SK-N-SH (cell line): ENCODE data around the gene HLA-A. TPM values are rescaled to one million over a fixed set of nuclear protein-coding genes. Genes with fewer than 3 reads are reported as not detected.

Experiments
- CTCF ChIA-PET: fragments of 300-600, 350-600 bp; formaldehyde crosslinking; extraction: SDS; loops from one replicate; lab custom pipeline; 2021; lab: Yijun Ruan, JAX
- POLR2A ChIA-PET: fragments of 350-600 bp; sonication (Branson Sonifier 250); formaldehyde crosslinking; extraction: SDS; loops from one replicate; lab custom pipeline; 2020; ENCODE audit warnings: antibody characterized with exemption, inconsistent platforms; lab: Yijun Ruan, JAX
- DNase-seq: peaks from one replicate; pipeline ENCODE4 v3.0.0; 2012
- H2AFZ ChIP-seq: fragments of 200-600 bp; sonication (generic); 2 replicates; pipeline ENCODE4 v1.8.1; 2016; ENCODE audit warnings: antibody characterized with exemption, mild to moderate bottlenecking, low read depth
- H3F3A ChIP-seq: fragments of 200-600 bp; sonication (generic); replicated peaks from 2 replicates; pipeline ENCODE3; 2016; ENCODE audit warnings: antibody characterized with exemption, mild to moderate bottlenecking; ENCODE audit not compliant: insufficient read depth
- H3K27ac ChIP-seq, 2 experiments: fragments of 200-500 bp in 1 of 2; fragments of 200-600 bp in 1 of 2; sonication (Bioruptor generic) in 1 of 2; sonication (generic), shearing (Covaris generic) in 1 of 2; 2 replicates each; pipeline versions ENCODE4 v1.5.1 to v1.6.1; 2014 to 2016; ENCODE audit warnings: low read depth in 2 of 2, inconsistent platforms in 1 of 2, low read length in 1 of 2, mild to moderate bottlenecking in 1 of 2, mixed read lengths in 1 of 2
- H3K27me3 ChIP-seq: fragments of 200-600 bp; sonication (generic), shearing (Covaris generic); 2 replicates; pipeline ENCODE4 v1.6.1; 2016; ENCODE audit warnings: mixed run types; ENCODE audit not compliant: insufficient read depth
- H3K36me3 ChIP-seq, 2 experiments: fragments of 200-500 bp in 1 of 2; fragments of 200-600 bp in 1 of 2; sonication (Bioruptor generic) in 1 of 2; sonication (generic) in 1 of 2; replicated peaks in 1 of 2; 2 replicates each; pipeline versions ENCODE3 to v1.5.1; 2014 to 2016; ENCODE audit warnings: low read length in 1 of 2, mild to moderate bottlenecking in 1 of 2; ENCODE audit not compliant: insufficient read depth in 2 of 2, control insufficient read depth in 1 of 2
- H3K4me1 ChIP-seq, 2 experiments: fragments of 200-500 bp in 1 of 2; fragments of 200-600 bp in 1 of 2; sonication (Bioruptor generic) in 1 of 2; sonication (generic), shearing (Covaris generic) in 1 of 2; 2 replicates each; pipeline versions ENCODE4 v1.5.1 to v1.6.1; 2014 to 2016; ENCODE audit warnings: low read depth in 1 of 2, low read length in 1 of 2, mixed run types in 1 of 2; ENCODE audit not compliant: insufficient read depth in 2 of 2, control insufficient read depth in 1 of 2
- H3K4me2 ChIP-seq: fragments of 200-600 bp; sonication (generic), shearing (Covaris generic); 2 replicates; pipeline ENCODE4 v1.6.1; 2017; ENCODE audit warnings: mixed run types
- H3K4me3 ChIP-seq, 2 experiments: fragments of 200-500 bp in 1 of 2; fragments of 200-600 bp in 1 of 2; sonication (Bioruptor generic) in 1 of 2; sonication (generic), shearing (Covaris generic) in 1 of 2; 2 replicates each; pipeline versions ENCODE4 v1.5.1 to v1.8.1; 2014 to 2016; ENCODE audit warnings: low read depth in 2 of 2, inconsistent platforms in 1 of 2, low read length in 1 of 2, mild to moderate bottlenecking in 1 of 2, mixed read lengths in 1 of 2, moderate library complexity in 1 of 2
- H3K79me2 ChIP-seq: fragments of 200-600 bp; sonication (generic); 2 replicates; pipeline ENCODE4 v1.8.1; 2017; ENCODE audit warnings: mild to moderate bottlenecking; ENCODE audit not compliant: insufficient read depth
- H3K9ac ChIP-seq: fragments of 200-600 bp; sonication (generic); 2 replicates; pipeline ENCODE4 v1.6.1; 2017; ENCODE audit warnings: mixed run types
- H3K9me2 ChIP-seq: fragments of 200-600 bp; sonication (generic); 2 replicates; pipeline ENCODE4 v1.6.1; 2017; ENCODE audit warnings: mixed run types
- H3K9me3 ChIP-seq: fragments of 200-600 bp; sonication (generic); 2 replicates; pipeline ENCODE4 v1.6.1; 2017; ENCODE audit warnings: mixed run types, mild to moderate bottlenecking, moderate library complexity
- H4K20me1 ChIP-seq: fragments of 200-600 bp; sonication (generic); 2 replicates; pipeline ENCODE4 v1.6.1; 2017; ENCODE audit warnings: mild to moderate bottlenecking, mixed run types; ENCODE audit not compliant: insufficient read depth
- FOSL2 ChIP-seq: IDR thresholded peaks from 2 replicates; pipeline ENCODE4 v1.4.0; 2012; ENCODE audit warnings: low read depth, mild to moderate bottlenecking, moderate library complexity, borderline replicate concordance
- FOXJ3 ChIP-seq: sonication (generic); formaldehyde crosslinking; IDR thresholded peaks from 2 replicates; pipeline ENCODE4 v1.5.1; 2020; ENCODE audit warnings: mild to moderate bottlenecking, missing genetic modification reagents
- FOXM1 ChIP-seq: IDR thresholded peaks from 2 replicates; pipeline ENCODE4 v1.4.0; 2012; ENCODE audit warnings: low read depth, mild to moderate bottlenecking
- GABPA ChIP-seq: IDR thresholded peaks from 2 replicates; pipeline ENCODE4 v1.4.0; 2012; ENCODE audit warnings: low read depth, mild to moderate bottlenecking
- GATA2 ChIP-seq: sonication (generic); formaldehyde crosslinking; IDR thresholded peaks from 2 replicates; pipeline ENCODE4 v1.5.0; 2020; ENCODE audit warnings: mild to moderate bottlenecking, missing genetic modification reagents
- JUND ChIP-seq: IDR thresholded peaks from 2 replicates; pipeline ENCODE4 v1.4.0; 2012
- MEF2A ChIP-seq: IDR thresholded peaks from 2 replicates; pipeline ENCODE4 v1.4.0; 2012; ENCODE audit warnings: low read depth, borderline replicate concordance
- MXI1 ChIP-seq: IDR thresholded peaks from 2 replicates; pipeline ENCODE4 v1.6.1; 2012; ENCODE audit warnings: mild to moderate bottlenecking, low read depth, low read length, improper control_type of control experiment
- TAF1 ChIP-seq: IDR thresholded peaks from 2 replicates; pipeline ENCODE4 v1.6.1; 2012; ENCODE audit warnings: low read depth, mild to moderate bottlenecking, low read length, moderate library complexity, borderline replicate concordance
- TCF12 ChIP-seq: IDR thresholded peaks from 2 replicates; pipeline ENCODE4 v1.4.0; 2012
- TEAD4 ChIP-seq: IDR thresholded peaks from 2 replicates; pipeline ENCODE4 v1.4.0; 2012; ENCODE audit warnings: mild to moderate bottlenecking, borderline replicate concordance; ENCODE audit not compliant: insufficient read depth
- WGBS: methylation state at CpG from one replicate; pipeline ENCODE4 v1.1.6; 2017; ENCODE audit warnings: low lambda C conversion rate; 5-methylcytosine and 5-hydroxymethylcytosine counted together
- polyA plus RNA-seq, 3 experiments: library from polyadenylated mRNA; depleted of rRNA; stranded (reverse); fragments of >200 nt; gene quantifications; 2 replicates each; pipeline ENCODE4 v1.2.3, GENCODE V29; 2012
- TF ChIP-seq, protein P1 (sequence below): IDR thresholded peaks from 2 replicates; pipeline ENCODE4 v1.4.0; 2012; ENCODE audit warnings: low read depth
- TF ChIP-seq, protein P2 (sequence below): IDR thresholded peaks from 2 replicates; pipeline ENCODE4 v1.4.0; 2012; ENCODE audit warnings: low read depth, borderline replicate concordance
- TF ChIP-seq, protein P3 (sequence below): IDR thresholded peaks from 2 replicates; pipeline ENCODE4; 2012

Gene HLA-A
- polyA plus RNA-seq, 1 of the 3 experiments (the other 2 are of a cell fraction), result 312 TPM

DNA sequence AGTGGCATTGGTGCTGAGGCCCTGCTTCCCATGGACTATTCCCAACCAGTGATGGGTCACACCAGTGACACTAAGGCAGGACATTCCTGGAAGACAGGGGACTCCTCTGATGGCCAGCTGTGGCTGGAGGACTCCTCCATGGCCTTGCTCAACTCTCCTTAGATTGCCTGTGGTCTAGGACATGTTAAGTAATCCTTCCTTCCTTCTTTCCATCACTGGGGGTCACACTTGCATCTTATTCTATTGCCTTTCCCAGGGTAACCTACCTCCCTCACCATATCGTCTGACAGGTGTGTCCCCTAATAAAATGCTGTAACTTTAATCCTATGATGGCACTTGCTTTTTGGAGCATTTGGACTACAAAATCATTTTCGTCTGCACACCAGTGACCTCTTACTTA is 24.5 kb upstream of the HLA-A start:
- no peaks in the 10 kb centered on the region for H3K79me2 ChIP-seq
- no peaks in the 10 kb centered on the region for H3K36me3 ChIP-seq
- no peaks in the 10 kb centered on the region for H3F3A ChIP-seq
- H3K9me3 ChIP-seq, result no peaks in the 10 kb centered on the region
- no peak for DNase-seq
- no peak overlapping the region for H3K4me3 ChIP-seq
- H3K9ac ChIP-seq, result no peak overlapping the region
- ChIA-PET CTCF (no interaction called here), POLR2A (no interaction called here)
- 12% methylated on average over 2 of the region's 2 CpGs for WGBS
- H3K9me2 ChIP-seq, result no peaks in the 10 kb centered on the region
- TF ChIP-seq TAF1, result no peak
- no peak for TF ChIP-seq MXI1
- TF ChIP-seq, protein P1, sequence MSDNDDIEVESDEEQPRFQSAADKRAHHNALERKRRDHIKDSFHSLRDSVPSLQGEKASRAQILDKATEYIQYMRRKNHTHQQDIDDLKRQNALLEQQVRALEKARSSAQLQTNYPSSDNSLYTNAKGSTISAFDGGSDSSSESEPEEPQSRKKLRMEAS, result no peak
- TF ChIP-seq FOXJ3, result no peak
- H3K27me3 ChIP-seq, result no peaks in the 10 kb centered on the region
- no peak overlapping the region for H3K27ac ChIP-seq
- H2AFZ ChIP-seq, result no peak overlapping the region
- H4K20me1 ChIP-seq, result no peaks in the 10 kb centered on the region
- H3K4me1 ChIP-seq, result no peaks in the 10 kb centered on the region; a peak in 1 of 4 replicates
- no peak overlapping the region for H3K4me2 ChIP-seq

DNA sequence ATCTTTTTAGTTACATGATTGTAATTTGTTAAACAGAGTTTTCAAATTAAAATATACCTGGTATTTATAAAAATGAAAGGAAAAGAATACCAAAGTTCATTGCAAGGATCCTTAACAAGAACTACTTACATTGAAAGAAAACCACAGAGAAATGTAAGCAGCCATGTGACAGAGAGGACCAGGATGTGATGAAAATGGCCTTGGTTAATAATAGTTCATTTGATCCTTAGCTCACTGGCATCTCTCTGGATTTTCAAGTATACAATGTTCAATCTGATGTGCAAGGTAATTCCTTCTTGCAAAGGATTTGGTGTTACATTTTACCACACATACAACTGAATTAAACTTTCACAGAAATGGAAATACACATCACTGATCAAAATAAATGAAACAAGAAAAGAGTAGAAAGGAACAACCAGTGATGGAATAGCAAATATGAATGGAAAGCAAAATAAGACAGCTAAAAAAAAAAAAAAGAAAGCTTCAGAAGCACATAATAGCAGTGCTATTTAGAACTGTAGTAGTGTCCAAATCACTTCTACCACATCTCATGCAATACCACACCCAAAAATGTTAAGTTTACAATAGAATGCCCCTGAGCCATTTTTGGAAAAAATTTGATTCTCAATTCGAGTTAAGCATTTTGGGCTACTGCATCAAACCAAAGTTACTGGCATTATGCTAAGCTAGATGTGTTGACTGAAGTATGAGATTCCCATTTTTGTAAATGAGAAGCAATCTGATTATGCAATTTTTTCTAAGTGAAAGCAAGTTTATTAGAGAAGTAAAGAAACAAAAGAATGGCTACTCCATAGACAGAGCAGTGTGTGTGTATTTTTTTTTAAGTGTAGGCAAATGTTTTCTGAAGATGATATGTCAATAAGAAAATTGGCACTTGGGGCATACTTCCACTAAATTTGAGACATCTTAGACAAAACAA is 22.6 kb upstream of the HLA-A start:
- H3K4me3 ChIP-seq, result no peak overlapping the region
- no peak overlapping the region for H3K4me2 ChIP-seq
- no peaks in the 10 kb centered on the region for H3K79me2 ChIP-seq
- TF ChIP-seq MEF2A, result no peak
- TF ChIP-seq GABPA, result no peak
- TF ChIP-seq JUND, result no peak
- no peak for TF ChIP-seq TCF12
- no peak for TF ChIP-seq FOSL2
- no peak for TF ChIP-seq GATA2
- TF ChIP-seq, protein P2, sequence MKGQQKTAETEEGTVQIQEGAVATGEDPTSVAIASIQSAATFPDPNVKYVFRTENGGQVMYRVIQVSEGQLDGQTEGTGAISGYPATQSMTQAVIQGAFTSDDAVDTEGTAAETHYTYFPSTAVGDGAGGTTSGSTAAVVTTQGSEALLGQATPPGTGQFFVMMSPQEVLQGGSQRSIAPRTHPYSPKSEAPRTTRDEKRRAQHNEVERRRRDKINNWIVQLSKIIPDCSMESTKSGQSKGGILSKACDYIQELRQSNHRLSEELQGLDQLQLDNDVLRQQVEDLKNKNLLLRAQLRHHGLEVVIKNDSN, result no peak
- TF ChIP-seq TEAD4, result no peak
- no peak for TF ChIP-seq FOXM1
- TF ChIP-seq, protein P3, sequence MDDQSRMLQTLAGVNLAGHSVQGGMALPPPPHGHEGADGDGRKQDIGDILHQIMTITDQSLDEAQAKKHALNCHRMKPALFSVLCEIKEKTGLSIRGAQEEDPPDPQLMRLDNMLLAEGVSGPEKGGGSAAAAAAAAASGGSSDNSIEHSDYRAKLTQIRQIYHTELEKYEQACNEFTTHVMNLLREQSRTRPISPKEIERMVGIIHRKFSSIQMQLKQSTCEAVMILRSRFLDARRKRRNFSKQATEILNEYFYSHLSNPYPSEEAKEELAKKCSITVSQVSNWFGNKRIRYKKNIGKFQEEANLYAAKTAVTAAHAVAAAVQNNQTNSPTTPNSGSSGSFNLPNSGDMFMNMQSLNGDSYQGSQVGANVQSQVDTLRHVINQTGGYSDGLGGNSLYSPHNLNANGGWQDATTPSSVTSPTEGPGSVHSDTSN, result no peak
- no peak overlapping the region for H2AFZ ChIP-seq
- H3K9me2 ChIP-seq, result no peaks in the 10 kb centered on the region
- no peaks in the 10 kb centered on the region for H4K20me1 ChIP-seq
- H3K27ac ChIP-seq, result no peak overlapping the region
- no peaks in the 10 kb centered on the region for H3K36me3 ChIP-seq
- H3K9ac ChIP-seq, result no peak overlapping the region
- H3K9me3 ChIP-seq, result no peaks in the 10 kb centered on the region
- no peaks in the 10 kb centered on the region for H3F3A ChIP-seq
- no peak for DNase-seq
- POLR2A ChIA-PET, result no interaction called here
- 0% methylated on average over 1 of the region's 1 CpG for WGBS
- CTCF ChIA-PET, result no interaction called here
- no peaks in the 10 kb centered on the region for H3K27me3 ChIP-seq
- H3K4me1 ChIP-seq, result no peaks in the 10 kb centered on the region
